Loucy (cell line): ENCODE results near the gene IL12RB1.

Source experiments
- H2AFZ ChIP-seq: fragments of 200-600 bp; sonication (generic); 2 replicates; pipeline ENCODE4 v1.6.0; 2016; ENCODE audit warnings: antibody characterized with exemption, mild to moderate bottlenecking, low read length, moderate library complexity
- H3F3A ChIP-seq: fragments of 200-600 bp; 2 replicates; pipeline ENCODE4 v1.6.0; 2016; ENCODE audit warnings: antibody characterized with exemption, low read depth, mild to moderate bottlenecking
- H3K27me3 ChIP-seq: fragments of 200-600 bp; sonication (generic); 2 replicates; pipeline ENCODE4 v1.6.1; 2014; ENCODE audit warnings: low read length, mild to moderate bottlenecking; ENCODE audit not compliant: insufficient read depth, poor library complexity, severe bottlenecking
- H3K36me3 ChIP-seq: fragments of 200-600 bp; sonication (generic); 2 replicates; pipeline ENCODE4 v1.6.1; 2016; ENCODE audit warnings: low read length; ENCODE audit not compliant: insufficient read depth
- H3K4me1 ChIP-seq: fragments of 200-600 bp; sonication (generic); 2 replicates; pipeline ENCODE4 v1.5.1; 2014; ENCODE audit warnings: low read length, mild to moderate bottlenecking; ENCODE audit not compliant: insufficient read depth, poor library complexity, severe bottlenecking
- H3K4me2 ChIP-seq: fragments of 200-600 bp; sonication (generic); 2 replicates; pipeline ENCODE4 v1.6.0; 2014; ENCODE audit warnings: antibody characterized with exemption, low read length, low read depth, mild to moderate bottlenecking; ENCODE audit not compliant: poor library complexity, severe bottlenecking
- H3K4me3 ChIP-seq: fragments of 200-600 bp; sonication (generic); 2 replicates; pipeline ENCODE4 v1.5.1; 2014; ENCODE audit warnings: low read length, mild to moderate bottlenecking, mixed read lengths; ENCODE audit not compliant: poor library complexity, severe bottlenecking
- H3K79me2 ChIP-seq: fragments of 200-600 bp; sonication (generic); 2 replicates; pipeline ENCODE4 v1.6.1; 2014; ENCODE audit warnings: low read length; ENCODE audit not compliant: insufficient read depth
- H3K9ac ChIP-seq: fragments of 200-600 bp; sonication (generic); 2 replicates; pipeline ENCODE4 v1.6.0; 2014; ENCODE audit warnings: mild to moderate bottlenecking, low read depth, low read length, moderate library complexity; ENCODE audit not compliant: poor library complexity, severe bottlenecking
- H3K9me2 ChIP-seq: fragments of 200-600 bp; sonication (generic); replicated peaks from 2 replicates; pipeline ENCODE4 v1.6.1; 2016; ENCODE audit warnings: low read depth, low read length, mixed read lengths
- H3K9me3 ChIP-seq: fragments of 200-600 bp; sonication (generic); 2 replicates; pipeline ENCODE4 v1.6.1; 2014; ENCODE audit warnings: mild to moderate bottlenecking, antibody characterized with exemption, low read length, low read depth; ENCODE audit not compliant: insufficient read depth
- H4K20me1 ChIP-seq: fragments of 200-600 bp; sonication (generic); 2 replicates; pipeline ENCODE4 v1.6.0; 2014; ENCODE audit warnings: antibody characterized with exemption, low read length, mild to moderate bottlenecking; ENCODE audit not compliant: insufficient read depth, poor library complexity, severe bottlenecking
- CTCF ChIP-seq: fragments of 200-600 bp; sonication (generic); conservative IDR thresholded peaks from 2 replicates; pipeline ENCODE4 v1.5.1; 2014; ENCODE audit warnings: mild to moderate bottlenecking, antibody characterized with exemption, low read length
- EZH2phosphoT487 ChIP-seq: fragments of 200-600 bp; IDR thresholded peaks from 2 replicates; pipeline ENCODE4 v1.6.1; 2018; ENCODE audit warnings: antibody characterized with exemption, mild to moderate bottlenecking, moderate library complexity, borderline replicate concordance

The IL12RB1 gene

DNA sequence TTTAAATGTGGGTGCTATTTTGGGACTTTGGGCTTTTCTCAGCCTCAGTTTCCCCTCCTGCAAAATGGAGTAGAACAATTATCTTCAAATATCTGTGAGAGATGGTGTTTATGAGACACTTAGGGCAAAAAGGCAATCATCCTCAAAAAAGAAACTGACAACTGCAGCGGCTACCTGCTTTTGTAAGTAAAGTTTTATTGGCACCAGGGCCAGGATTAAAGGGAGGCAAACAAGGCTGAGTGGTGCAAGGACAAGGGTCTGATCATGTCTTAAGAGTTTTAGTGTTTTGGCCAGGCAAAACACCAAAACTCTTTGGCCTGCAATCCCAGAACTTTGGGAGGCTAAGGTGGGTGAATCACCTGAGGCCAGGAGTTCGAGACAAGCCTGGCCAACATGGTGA lies 9.5 kb upstream of the IL12RB1 start:
- Histone ChIP-seq H3K9ac (no peak overlapping the region), H3K36me3 (no peaks in the 10 kb centered on the region), H3K27me3 (no peaks in the 10 kb centered on the region), H3K4me2 (no peak overlapping the region), H2AFZ (no peak overlapping the region), H3K9me2 (no peaks in the 10 kb centered on the region), H3K4me1 (peaks cover 10% of the 10 kb centered on the region), H3K4me3 (no peak overlapping the region), H3K79me2 (no peaks in the 10 kb centered on the region), H3F3A (peaks cover 3% of the 10 kb centered on the region; the same call in 1 of the 2 replicates), H4K20me1 (no peaks in the 10 kb centered on the region), H3K9me3 (no peaks in the 10 kb centered on the region)
- TF ChIP-seq EZH2phosphoT487 (no peak), CTCF (no peak)

GRCh38 chr19:18093439-18094161 lies 6.9 kb upstream of the IL12RB1 start:
- H3K4me1 ChIP-seq: peaks cover 9% of the 10 kb centered on the region
- H3F3A ChIP-seq: peaks cover 3% of the 10 kb centered on the region; the same call in 1 of the 2 replicates

GRCh38 chr19:18091217-18091608 lies 4.5 kb upstream of the IL12RB1 start:
- Histone ChIP-seq H3K36me3 (no peaks in the 10 kb centered on the region), H3K9me2 (no peaks in the 10 kb centered on the region), H2AFZ (no peak overlapping the region), H3K9me3 (no peaks in the 10 kb centered on the region), H4K20me1 (no peaks in the 10 kb centered on the region), H3K79me2 (no peaks in the 10 kb centered on the region), H3K9ac (no peak overlapping the region), H3K4me2 (no peak overlapping the region), H3F3A (peaks cover 3% of the 10 kb centered on the region; the same call in 1 of the 2 replicates), H3K4me3 (no peak overlapping the region), H3K4me1 (peaks cover 7% of the 10 kb centered on the region), H3K27me3 (no peaks in the 10 kb centered on the region)
- TF ChIP-seq CTCF: no peak
- no peak for TF ChIP-seq EZH2phosphoT487

More at GRCh38 chr19:18093439-18094161, 6.9 kb upstream of the IL12RB1 start:
- H3K9ac ChIP-seq: no peak overlapping the region
- H3K36me3 ChIP-seq: no peaks in the 10 kb centered on the region
- H4K20me1 ChIP-seq: no peaks in the 10 kb centered on the region
- TF ChIP-seq EZH2phosphoT487 (no peak), CTCF (no peak)
- no peak overlapping the region for H3K4me2 ChIP-seq
- no peaks in the 10 kb centered on the region for H3K79me2 ChIP-seq
- H3K9me2 ChIP-seq: no peaks in the 10 kb centered on the region
- H3K4me3 ChIP-seq: no peak overlapping the region
- H2AFZ ChIP-seq: peak overlapping the region; percentile 5; the same call in 1 of the 2 replicates
- no peaks in the 10 kb centered on the region for H3K27me3 ChIP-seq
- H3K9me3 ChIP-seq: no peaks in the 10 kb centered on the region
